ENCODE results near the gene IFFO2. TPM values are rescaled to one million over a fixed set of nuclear protein-coding genes. Genes with fewer than 3 reads are reported as not detected.

Gene IFFO2
- total and polyA plus RNA-seq, 10 of the 15 experiments (the other 5 are each of a cell fraction or from before 2014, with no cell fraction given): 1.2 to 18.4 (median 6.7) TPM

GRCh38 chr1:19006000-19006399 lies 49.5 kb upstream of the IFFO2 start:
- BruUV-seq (replicated peaks): no TSS peak
- H3K27me3 ChIP-seq (replicated peaks in 1 of 2; ENCODE audit: control insufficient read depth in 2 of 2, insufficient read depth in 2 of 2, low read length in 1 of 2): no peaks in the 10 kb centered on the region; a peak in 3 of 4 replicates
- in situ Hi-C loops (cut with MboI): no loop called here
- no peak overlapping the region for H3K27ac ChIP-seq (ENCODE audit: control insufficient read depth, insufficient read depth)
- WGBS (ENCODE audit: insufficient coverage, insufficient replicate concordance, low lambda C conversion rate, missing lambda C conversion rate): 0% methylated on average over 4 of the region's 4 CpGs
- no peak overlapping the region for H3K4me2 ChIP-seq (ENCODE audit: control insufficient read depth, insufficient read depth)
- no peak for FAIRE-seq
- peaks cover 4% of the 10 kb centered on the region; the same call in 2 of the 3 replicates for H3K9me3 ChIP-seq (replicated peaks; ENCODE audit: control insufficient read depth, insufficient read depth, low read length)
- RAD21 ChIA-PET (ENCODE audit: unreplicated experiment): no interaction called here
- H2AFZ ChIP-seq (ENCODE audit: control insufficient read depth, low read depth, low read length): no peak overlapping the region
- no peak overlapping the region for H3K9ac ChIP-seq (ENCODE audit: control insufficient read depth, insufficient read depth, low read length)
- H3K36me3 ChIP-seq (ENCODE audit: control insufficient read depth in 2 of 2, insufficient read depth in 2 of 2, low read length in 1 of 2): no peaks in the 10 kb centered on the region
- TF ChIP-seq YY1 (IDR thresholded peaks at IDR 0.05; ENCODE audit: low read depth, low read length) (no peak), BACH1 (IDR thresholded peaks at IDR 0.05; ENCODE audit: borderline replicate concordance) (no peak)
- CTCF ChIA-PET: interaction anchor here (0.9 kb wide), 1 partner anchor 83 kb away, joined by 3 read pairs; no protein-coding TSS in a partner anchor
- SMC1A ChIA-PET (ENCODE audit: uncharacterized antibody, unreplicated experiment): no interaction called here
- H3K4me1 ChIP-seq (ENCODE audit: control insufficient read depth, insufficient read depth, low read length): peaks cover 6% of the 10 kb centered on the region
- H4K20me1 ChIP-seq (ENCODE audit: control insufficient read depth, insufficient read depth): no peaks in the 10 kb centered on the region
- H3K4me3 ChIP-seq: no peak overlapping the region
- POLR2A ChIA-PET: no interaction called here
- intact Hi-C loops (cut with micrococcal nuclease; ENCODE audit: unreplicated experiment): no loop called here
- DNase-seq (ENCODE audit: low read depth, low spot score): no peak
- no peaks in the 10 kb centered on the region for H3K79me2 ChIP-seq (ENCODE audit: control insufficient read depth, insufficient read depth, low read length)
- no peak for ATAC-seq

GRCh38 chr1:19003371-19004290 lies 47.2 kb upstream of the IFFO2 start:
- no peaks in the 10 kb centered on the region for H4K20me1 ChIP-seq (ENCODE audit: control insufficient read depth, insufficient read depth)
- no peak overlapping the region for H3K4me3 ChIP-seq
- RAD21 ChIA-PET (ENCODE audit: unreplicated experiment): no interaction called here
- no peak for ATAC-seq
- no peaks in the 10 kb centered on the region for H3K79me2 ChIP-seq (ENCODE audit: control insufficient read depth, insufficient read depth, low read length)
- no peaks in the 10 kb centered on the region; a peak in 3 of 4 replicates for H3K27me3 ChIP-seq (replicated peaks in 1 of 2; ENCODE audit: control insufficient read depth in 2 of 2, insufficient read depth in 2 of 2, low read length in 1 of 2)
- no peak for DNase-seq (ENCODE audit: low read depth, low spot score)
- no peaks in the 10 kb centered on the region for H3K4me1 ChIP-seq (ENCODE audit: control insufficient read depth, insufficient read depth, low read length)
- 63% methylated on average over 11 of the region's 11 CpGs for WGBS (ENCODE audit: insufficient coverage, insufficient replicate concordance, low lambda C conversion rate, missing lambda C conversion rate)
- no peaks in the 10 kb centered on the region for H3K36me3 ChIP-seq (ENCODE audit: control insufficient read depth in 2 of 2, insufficient read depth in 2 of 2, low read length in 1 of 2)
- SMC1A ChIA-PET (ENCODE audit: uncharacterized antibody, unreplicated experiment): interaction anchor here (0.7 kb wide), 1 partner anchor 319 kb away, joined by 4 read pairs; no protein-coding TSS in a partner anchor
- no peak overlapping the region for H2AFZ ChIP-seq (ENCODE audit: control insufficient read depth, low read depth, low read length)
- no peak for FAIRE-seq
- POLR2A ChIA-PET: no interaction called here
- intact Hi-C loops (cut with micrococcal nuclease; ENCODE audit: unreplicated experiment) (no loop called here), in situ Hi-C loops (cut with MboI) (no loop called here)
- no TSS peak for BruUV-seq (replicated peaks)
- no peak overlapping the region for H3K4me2 ChIP-seq (ENCODE audit: control insufficient read depth, insufficient read depth)
- CTCF ChIA-PET: no interaction called here
- H3K9ac ChIP-seq (ENCODE audit: control insufficient read depth, insufficient read depth, low read length): no peak overlapping the region
- H3K27ac ChIP-seq (ENCODE audit: control insufficient read depth, insufficient read depth): no peak overlapping the region
- H3K9me3 ChIP-seq (replicated peaks; ENCODE audit: control insufficient read depth, insufficient read depth, low read length): peaks cover 4% of the 10 kb centered on the region; the same call in 2 of the 3 replicates
- no peak for TF ChIP-seq HDGF (IDR thresholded peaks at IDR 0.05)
- TF ChIP-seq RELB (IDR thresholded peaks at IDR 0.05; ENCODE audit: low read depth): no peak
- TF ChIP-seq BHLHE40 (IDR thresholded peaks at IDR 0.05; ENCODE audit: borderline replicate concordance in 1 of 2, low read depth in 2 of 2, low read length in 1 of 2): no peak
- no peak for TF ChIP-seq BCL11A (IDR thresholded peaks at IDR 0.05; ENCODE audit: low read depth, low read length)
- no peak for TF ChIP-seq RB1 (IDR thresholded peaks at IDR 0.05; ENCODE audit: borderline replicate concordance)
- no peak for TF ChIP-seq SIX5 (IDR thresholded peaks at IDR 0.05; ENCODE audit: low read depth, low read length, severe bottlenecking)
- no peak for TF ChIP-seq JUNB (IDR thresholded peaks at IDR 0.05)

Data from GM12878 (cell line).